Effector memory CD4-positive, alpha-beta T cell (primary cell): Measurements from ENCODE around the gene UGT1A5.

ENCODE experiments used
- DNase-seq, 3 donors: peaks; one replicate each; pipeline ENCODE4 v3.0.0-alpha.2; 2020
- H3K27ac ChIP-seq: 2 replicates; pipeline ENCODE4 v1.7.0; 2013; ENCODE audit warnings: mild to moderate bottlenecking, low read length, moderate library complexity; ENCODE audit not compliant: insufficient read depth, poor library complexity, severe bottlenecking
- H3K27me3 ChIP-seq: replicated peaks from 2 replicates; pipeline ENCODE4 v1.7.0; 2013; ENCODE audit warnings: mild to moderate bottlenecking, low read length; ENCODE audit not compliant: insufficient read depth, control insufficient read depth, poor library complexity, severe bottlenecking
- H3K36me3 ChIP-seq: 2 replicates; pipeline ENCODE4 v1.7.0; 2013; ENCODE audit warnings: mild to moderate bottlenecking, low read length, moderate library complexity; ENCODE audit not compliant: control insufficient read depth, insufficient read depth
- H3K4me1 ChIP-seq: 2 replicates; pipeline ENCODE4 v1.7.0; 2013; ENCODE audit warnings: low read length, mild to moderate bottlenecking; ENCODE audit not compliant: control insufficient read depth, insufficient read depth, poor library complexity, severe bottlenecking
- H3K4me3 ChIP-seq: 2 replicates; pipeline ENCODE4 v1.7.0; 2013; ENCODE audit warnings: low read length, low read depth, mild to moderate bottlenecking; ENCODE audit not compliant: insufficient read depth, poor library complexity, severe bottlenecking
- H3K9me3 ChIP-seq: 2 replicates; pipeline ENCODE4 v1.7.0; 2013; ENCODE audit warnings: mild to moderate bottlenecking, low read length, moderate library complexity; ENCODE audit not compliant: control insufficient read depth

The UGT1A5 gene

GRCh38 chr2:233760043-233760442 lies 47.3 kb downstream of the UGT1A5 start, which contains the start of gene UGT1A1:
Gene UGT1A1 (plus strand): TSS chr2:233760270. CDS start chr2:233760288, 18 bp downstream.
- H3K4me1 ChIP-seq = no peaks in the 10 kb centered on the region
- no peaks in the 10 kb centered on the region for H3K9me3 ChIP-seq
- no peak within 1 kb of the TSS for H3K27ac ChIP-seq
- no peak within 1 kb of the TSS for H3K4me3 ChIP-seq
- no peaks in the 10 kb centered on the region for H3K36me3 ChIP-seq
- H3K27me3 ChIP-seq = no peaks in the 10 kb centered on the region
- no peak for DNase-seq

GRCh38 chr2:233761040-233761769 lies 48.5 kb downstream of the UGT1A5 start:
- no peaks in the 10 kb centered on the region for H3K36me3 ChIP-seq
- H3K4me1 ChIP-seq = no peaks in the 10 kb centered on the region
- no peaks in the 10 kb centered on the region for H3K9me3 ChIP-seq
- H3K27me3 ChIP-seq = no peaks in the 10 kb centered on the region
- no peak overlapping the region for H3K27ac ChIP-seq
- H3K4me3 ChIP-seq = no peak overlapping the region
- no peak for DNase-seq

GRCh38 chr2:233764264-233764663 lies 51.6 kb downstream of the UGT1A5 start:
- no peaks in the 10 kb centered on the region for H3K4me1 ChIP-seq
- no peak for DNase-seq
- no peaks in the 10 kb centered on the region for H3K9me3 ChIP-seq
- no peak overlapping the region for H3K27ac ChIP-seq
- H3K4me3 ChIP-seq = no peak overlapping the region
- H3K27me3 ChIP-seq = no peaks in the 10 kb centered on the region
- H3K36me3 ChIP-seq = no peaks in the 10 kb centered on the region

- H3K27me3 ChIP-seq = no peaks in the 10 kb centered on the region
- no peak for DNase-seq
- H3K27ac ChIP-seq = no peak overlapping the region
- H3K4me1 ChIP-seq = no peaks in the 10 kb centered on the region
- H3K36me3 ChIP-seq = no peaks in the 10 kb centered on the region
- no peaks in the 10 kb centered on the region for H3K9me3 ChIP-seq
- no peak overlapping the region for H3K4me3 ChIP-seq
These were observed 52.1 kb downstream of the UGT1A5 start for GRCh38 chr2:233764761-233765160.

GRCh38 chr2:233766416-233766815 lies 53.7 kb downstream of the UGT1A5 start:
- H3K27me3 ChIP-seq = no peaks in the 10 kb centered on the region
- no peak overlapping the region for H3K4me3 ChIP-seq
- H3K27ac ChIP-seq = no peak overlapping the region
- H3K4me1 ChIP-seq = no peaks in the 10 kb centered on the region
- H3K9me3 ChIP-seq = no peaks in the 10 kb centered on the region
- DNase-seq = no peak
- H3K36me3 ChIP-seq = no peaks in the 10 kb centered on the region

GRCh38 chr2:233768076-233768475 lies 55.4 kb downstream of the UGT1A5 start:
- Histone ChIP-seq H3K27ac (no peak overlapping the region), H3K4me1 (no peaks in the 10 kb centered on the region), H3K27me3 (no peaks in the 10 kb centered on the region), H3K9me3 (no peaks in the 10 kb centered on the region), H3K36me3 (no peaks in the 10 kb centered on the region), H3K4me3 (no peak overlapping the region)
- DNase-seq = no peak

GRCh38 chr2:233769260-233769659 lies 56.6 kb downstream of the UGT1A5 start:
- Histone ChIP-seq H3K9me3 (no peaks in the 10 kb centered on the region), H3K27me3 (no peaks in the 10 kb centered on the region), H3K4me1 (no peaks in the 10 kb centered on the region), H3K27ac (no peak overlapping the region), H3K36me3 (no peaks in the 10 kb centered on the region), H3K4me3 (no peak overlapping the region)
- DNase-seq = no peak

- DNase-seq = no peak
- no peak overlapping the region for H3K4me3 ChIP-seq
- H3K27ac ChIP-seq = no peak overlapping the region
- no peaks in the 10 kb centered on the region for H3K27me3 ChIP-seq
- no peaks in the 10 kb centered on the region for H3K4me1 ChIP-seq
- H3K36me3 ChIP-seq = no peaks in the 10 kb centered on the region
- H3K9me3 ChIP-seq = peaks cover 3% of the 10 kb centered on the region
These were observed 59.4 kb downstream of the UGT1A5 start for GRCh38 chr2:233772153-233772552.

GRCh38 chr2:233772583-233772982 lies 59.9 kb downstream of the UGT1A5 start:
- no peak overlapping the region for H3K4me3 ChIP-seq
- no peak for DNase-seq
- H3K36me3 ChIP-seq = no peaks in the 10 kb centered on the region
- no peaks in the 10 kb centered on the region for H3K27me3 ChIP-seq
- no peaks in the 10 kb centered on the region for H3K4me1 ChIP-seq
- no peak overlapping the region for H3K27ac ChIP-seq
- peaks cover 3% of the 10 kb centered on the region for H3K9me3 ChIP-seq

GRCh38 chr2:233773854-233774253 lies 61.1 kb downstream of the UGT1A5 start:
- Histone ChIP-seq H3K27me3 (no peaks in the 10 kb centered on the region), H3K9me3 (peaks cover 3% of the 10 kb centered on the region), H3K36me3 (no peaks in the 10 kb centered on the region), H3K27ac (no peak overlapping the region), H3K4me3 (no peak overlapping the region), H3K4me1 (no peaks in the 10 kb centered on the region)
- no peak for DNase-seq
